Left ventricle myocardium superior (tissue), 1 donor: ENCODE measurements around the gene CSE1L. TPM values are rescaled to one million over a fixed set of nuclear protein-coding genes. Genes with fewer than 3 reads are reported as not detected.
A peak's percentile ranks its signal among the peaks of the same experiment; 100 is the strongest.
"Not testable (repeated sequence)": the region's sequence is repeated elsewhere in the genome, so short reads cannot be mapped to it uniquely, and the experiment has no call there.

ENCODE experiments used
- ATAC-seq: fragments of 200-7000 bp; cut with Tn5 transposase; one replicate; pipeline ENCODE4 v1.9.1; 2020; ENCODE audit warnings: mild to moderate bottlenecking, moderate library complexity
- DNase-seq: peaks from one replicate; pipeline ENCODE4 v3.0.0-alpha.2; 2020
- intact Hi-C: fragments of 100-400 bp; cut with micrococcal nuclease; formaldehyde crosslinking; loops from one replicate; pipeline ENCODE4 v1.11.0; 2022
- total RNA-seq: library from RNA; stranded (reverse); fragmentation: NEBNext Ultra II Directional; extraction: Animal tissue kit (Norgen Biotek cat#: 25700); gene quantifications from one replicate; pipeline ENCODE4 v1.2.1, GENCODE V29; 2021
- donor health status: DM: no; HTN: yes; CAD: no; lungs with severe emphysema.

CSE1L gene
- total RNA-seq, 1 donor from 2014 or later: 40.0 TPM

DNA sequence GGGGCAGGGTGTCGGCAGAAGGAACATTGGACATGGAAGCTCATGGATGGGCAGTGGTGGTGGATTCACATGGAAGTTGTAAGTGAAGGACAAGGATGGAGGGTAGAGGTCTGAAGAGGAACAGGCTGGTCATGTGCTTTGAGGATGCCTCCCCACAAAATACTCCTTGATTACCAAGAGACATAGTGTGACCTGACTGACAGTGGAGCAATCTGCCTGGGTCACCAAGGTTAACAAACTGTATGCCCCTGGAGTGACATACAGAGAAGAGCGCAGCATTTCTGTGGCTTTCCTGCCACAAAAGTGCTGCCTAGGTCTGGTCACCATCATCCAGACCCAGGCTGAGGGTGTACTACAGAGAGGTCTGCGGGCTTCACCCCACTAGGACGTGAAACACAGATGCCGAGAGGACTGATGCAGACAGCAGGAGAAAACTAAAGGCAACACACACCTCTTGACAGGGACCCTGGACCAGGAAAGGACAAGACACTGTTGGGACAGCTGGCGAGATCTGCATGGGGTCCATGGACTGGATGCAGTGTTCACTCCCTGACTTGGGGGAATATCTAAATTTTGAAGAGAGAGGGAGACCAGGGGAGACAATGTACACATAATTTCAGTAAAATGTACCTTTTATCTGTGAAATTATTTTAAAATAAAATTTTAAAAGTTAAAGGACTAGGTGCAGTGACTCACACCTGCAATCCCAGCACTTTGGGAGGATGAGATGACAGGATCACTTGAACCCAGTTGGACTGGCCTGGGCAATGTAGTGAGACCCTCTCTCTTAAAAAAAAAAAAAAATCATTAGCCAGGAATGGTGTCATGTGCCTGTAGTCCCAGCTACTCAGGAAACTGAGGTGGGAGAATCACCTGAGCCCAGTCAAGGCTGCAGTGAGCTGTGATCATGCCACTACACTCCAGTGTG is 64.9 kb downstream of the CSE1L start:
- intact Hi-C loops: no loop called here
- ATAC-seq: no peak
- no peak for DNase-seq

GRCh38 chr20:49112596-49113274 is 66.6 kb downstream of the CSE1L start:
- no peak for ATAC-seq
- no peak for DNase-seq
- intact Hi-C loops: no loop called here

- no peak for ATAC-seq
- intact Hi-C loops: no loop called here
Observed at GRCh38 chr20:49115564-49115963, 69.5 kb downstream of the CSE1L start.

DNA sequence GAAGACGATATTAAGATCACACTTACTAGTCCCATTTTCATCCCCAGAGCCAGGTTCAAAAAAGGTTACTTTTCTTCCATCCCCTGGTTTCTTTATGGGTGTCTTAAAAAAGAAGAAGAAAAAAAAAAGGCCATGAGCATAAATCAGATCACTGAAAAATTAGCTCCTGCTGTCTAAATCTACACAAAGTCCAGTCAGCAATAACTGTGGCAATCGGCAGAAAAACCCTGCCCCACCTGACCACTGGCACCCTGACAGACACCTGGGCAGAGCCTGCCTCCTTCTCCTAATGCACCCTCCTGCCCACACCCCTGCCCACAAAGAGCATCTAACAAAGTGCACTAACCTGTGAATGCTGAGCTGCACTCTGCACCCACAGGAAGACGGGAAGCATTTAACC is 72.2 kb downstream of the CSE1L start:
- DNase-seq: no peak
- no peak for ATAC-seq
- intact Hi-C loops: no loop called here

More at GRCh38 chr20:49115564-49115963, 69.5 kb downstream of the CSE1L start:
- DNase-seq: no peak

GRCh38 chr20:49119988-49120387 is 73.9 kb downstream of the CSE1L start:
- ATAC-seq (no peak), DNase-seq (no peak)
- intact Hi-C loops: no loop called here

DNA sequence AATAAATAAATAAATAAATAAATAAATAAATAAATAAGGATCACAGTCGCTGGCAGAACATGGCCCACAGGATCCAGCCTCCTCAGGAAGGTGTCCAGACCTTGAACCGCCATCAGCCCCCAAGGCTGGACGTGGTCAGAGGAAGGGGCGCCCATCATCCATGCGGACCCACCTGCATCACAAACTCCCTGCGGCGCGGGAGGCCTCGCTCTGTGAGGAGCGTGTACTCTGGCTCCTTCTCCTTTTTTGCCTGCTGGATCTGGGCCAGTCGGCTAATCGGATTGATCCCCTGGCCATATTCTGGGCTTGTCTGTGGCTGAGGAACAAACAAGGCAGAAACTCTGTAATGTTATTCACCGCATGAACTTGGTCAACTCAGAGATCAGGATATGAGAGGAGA is 76.8 kb downstream of the CSE1L start:
- ATAC-seq: no peak
- no peak for DNase-seq
- intact Hi-C loops: no loop called here

DNA sequence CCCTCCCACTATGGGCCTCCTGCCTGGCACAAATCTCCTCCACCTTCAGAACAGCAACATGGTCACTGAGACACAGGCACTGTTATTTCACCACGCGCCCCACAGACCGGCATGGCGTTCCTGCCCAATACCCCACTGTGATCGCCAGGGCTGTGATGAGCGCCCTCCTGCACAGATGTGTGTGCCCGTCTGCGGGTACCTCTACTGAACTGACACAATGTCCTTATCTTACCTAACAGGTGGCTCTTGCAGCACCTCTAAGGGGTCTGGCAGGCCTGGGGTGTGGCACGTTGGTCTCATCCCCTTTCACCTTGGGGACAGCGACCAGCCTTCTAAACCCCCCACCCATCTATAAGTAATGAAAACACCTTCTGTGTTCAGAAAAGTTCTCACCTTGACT is 77.9 kb downstream of the CSE1L start:
- intact Hi-C loops: no loop called here
- DNase-seq (no peak), ATAC-seq (no peak)

DNA sequence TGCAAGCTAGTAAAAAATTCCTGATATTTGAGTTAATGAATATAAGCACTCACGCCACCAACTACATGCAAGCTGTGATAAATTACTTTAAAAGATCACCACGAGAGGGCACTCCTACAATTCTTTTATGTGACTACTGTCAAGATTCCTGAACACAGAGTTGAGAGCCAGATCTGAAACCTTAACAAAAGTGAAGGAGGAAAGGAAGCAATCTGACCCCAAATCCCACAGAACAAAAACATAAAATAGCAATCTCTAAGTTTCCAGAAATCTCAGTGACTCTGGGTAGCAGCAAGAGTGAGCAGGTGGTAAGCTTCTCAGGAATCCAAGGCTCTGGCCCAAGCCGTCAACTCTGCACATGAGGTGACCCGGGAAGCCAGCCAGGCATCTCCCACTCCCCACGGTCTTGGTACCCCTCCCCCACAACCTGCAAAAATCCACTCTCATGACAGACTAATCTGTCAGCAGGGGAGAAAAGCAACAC is 86.9 kb downstream of the CSE1L start:
- DNase-seq: no peak
- intact Hi-C loops: loop anchor here (2.0 kb wide), 1 partner anchor 82 kb away; no protein-coding TSS in a partner anchor
- ATAC-seq: peak; percentile 76

DNA sequence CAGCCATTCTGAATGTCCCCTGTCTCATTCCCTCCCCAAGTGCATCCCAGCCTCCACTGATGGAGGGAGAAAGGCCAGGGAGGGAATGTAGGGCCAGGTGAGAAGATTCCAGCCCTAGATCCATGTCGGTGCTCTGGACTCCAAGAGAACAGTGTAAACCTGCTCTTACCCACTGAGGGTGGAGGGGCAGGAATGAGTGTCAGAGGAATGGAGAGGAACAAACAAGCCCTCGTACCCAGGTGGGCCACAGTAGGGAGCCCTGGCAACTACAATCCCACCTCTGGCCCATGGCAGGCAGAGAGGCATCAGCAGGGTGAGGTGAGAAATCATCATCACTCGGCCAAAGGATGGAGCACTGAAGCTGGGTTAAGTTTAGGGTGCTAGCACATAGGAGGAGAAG is 87.5 kb downstream of the CSE1L start:
- intact Hi-C loops: loop anchor here (2.0 kb wide), 1 partner anchor 81 kb away; no protein-coding TSS in a partner anchor
- no peak for ATAC-seq
- DNase-seq: no peak

GRCh38 chr20:49134797-49135196 is 88.7 kb downstream of the CSE1L start:
- intact Hi-C loops, DNase-seq, ATAC-seq: not testable (repeated sequence)

- intact Hi-C loops: no loop called here
- DNase-seq: no peak
- no peak for ATAC-seq
Observed at GRCh38 chr20:49136817-49137571, 90.9 kb downstream of the CSE1L start.

- ATAC-seq: no peak
- intact Hi-C loops: no loop called here
- no peak for DNase-seq
Observed at GRCh38 chr20:49138431-49138830, 92.3 kb downstream of the CSE1L start.

DNA sequence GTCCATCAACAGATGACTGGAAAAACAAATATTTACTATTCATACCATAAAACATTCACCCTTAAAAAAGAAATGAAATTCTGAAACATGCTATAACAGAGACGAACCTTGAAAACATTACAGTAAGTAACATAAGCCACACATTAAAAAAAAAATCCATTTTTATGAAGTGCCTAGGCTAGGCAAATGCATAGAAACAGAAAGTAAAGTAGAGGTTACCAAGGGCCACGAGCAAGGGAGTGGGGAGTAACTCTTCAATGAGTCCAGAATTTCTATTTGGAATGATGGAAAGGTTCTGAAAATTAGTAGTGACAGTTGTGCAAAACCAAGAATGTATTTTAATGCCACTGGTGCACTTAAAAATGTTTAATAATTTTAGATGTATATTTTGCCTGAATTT is 94.3 kb downstream of the CSE1L start:
- DNase-seq (no peak), ATAC-seq (no peak)
- intact Hi-C loops: no loop called here

DNA sequence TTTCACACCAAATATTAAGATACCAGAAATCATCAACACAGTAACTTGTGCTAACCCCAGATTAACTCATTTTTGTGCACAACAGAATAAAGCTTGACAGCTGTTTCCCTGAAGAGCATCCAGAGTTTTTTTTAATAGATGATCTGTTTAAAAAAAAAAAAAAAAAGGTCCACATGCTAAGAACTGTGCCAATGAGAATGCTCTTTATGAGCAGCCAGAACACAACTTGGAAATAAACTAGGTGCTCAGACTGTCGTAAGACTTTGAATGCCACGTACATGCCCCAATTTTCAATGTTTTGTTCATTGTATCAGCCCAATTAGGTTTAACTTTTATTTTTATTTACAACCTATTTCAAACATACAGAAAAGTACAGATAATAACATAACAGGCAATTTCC is 94.7 kb downstream of the CSE1L start:
- intact Hi-C loops: no loop called here
- ATAC-seq (no peak), DNase-seq (no peak)

Other genes with a start within 250 kb of the CSE1L start
- gene PREX1, start 218.3 kb upstream of the CSE1L start, total RNA-seq: 8.3 TPM
- 44.9 TPM for gene ARFGEF2, start 124.6 kb upstream of the CSE1L start, total RNA-seq
- gene STAU1, start 142.0 kb downstream of the CSE1L start, total RNA-seq: 60.4 TPM
- 13.4 TPM for gene DDX27, start 173.1 kb downstream of the CSE1L start, total RNA-seq
- gene ZNFX1, start 231.7 kb downstream of the CSE1L start, total RNA-seq: 20.6 TPM